HG03159 (cell line): ENCODE data around the gene MSH2.
A peak's percentile ranks its signal among the peaks of the same experiment; 100 is the strongest.

ENCODE experiments used
- ATAC-seq: cut with Tn5 transposase; IDR thresholded peaks from one replicate; pipeline ENCODE4 v1.9.1; 2021; ENCODE audit warnings: mild to moderate bottlenecking, moderate library complexity; ENCODE audit not compliant: unreplicated experiment

The MSH2 gene

DNA sequence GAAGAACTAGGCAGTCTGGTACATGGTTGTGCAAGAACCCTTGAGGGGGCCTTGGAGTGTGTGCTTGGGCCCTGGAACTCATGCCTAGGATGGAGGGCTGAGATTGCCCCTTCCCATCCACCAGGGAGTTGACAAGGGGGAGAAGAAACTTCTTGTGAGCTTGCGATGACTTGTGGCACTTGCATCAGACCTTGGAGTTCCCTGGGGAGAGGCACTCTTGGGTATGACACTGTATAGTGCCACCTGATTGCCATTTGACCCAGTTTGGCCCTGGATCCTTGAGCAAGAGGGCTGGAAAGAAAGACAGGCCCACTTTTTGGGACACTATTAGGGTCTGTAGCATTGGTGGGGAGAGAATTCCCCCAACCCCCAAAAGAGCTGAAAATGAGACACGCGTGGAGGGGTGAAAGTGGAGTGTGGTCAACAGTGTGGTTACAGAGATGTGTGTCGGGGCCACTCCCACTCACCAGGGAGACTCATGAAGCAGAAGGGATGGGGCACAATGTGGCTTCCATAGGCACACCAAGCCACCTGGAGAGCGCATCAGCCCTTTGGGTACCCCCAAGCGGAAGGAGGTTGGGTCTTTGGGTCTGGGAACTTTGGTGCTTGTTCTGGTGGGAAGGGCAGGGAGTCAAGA, 101.3 kb downstream of the MSH2 start:
- no peak for ATAC-seq

DNA sequence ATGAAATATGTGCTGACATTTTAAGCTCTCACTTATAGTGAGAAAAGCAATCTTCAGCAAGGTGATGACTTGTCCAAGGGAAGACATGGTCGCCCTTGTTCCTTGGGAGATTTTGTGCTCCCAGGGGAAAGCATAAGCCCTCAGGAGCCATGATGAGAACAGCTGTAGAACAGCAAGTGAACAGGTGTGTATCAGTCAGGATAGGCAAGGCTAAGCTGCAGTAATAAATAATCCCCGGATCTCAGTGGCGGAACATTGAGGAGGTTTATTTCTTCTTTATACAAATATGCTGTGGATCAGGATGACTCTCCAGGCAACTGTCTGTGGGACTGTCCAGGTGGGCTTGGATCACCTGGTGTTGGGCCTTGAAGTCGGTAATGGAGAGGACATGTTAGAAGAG, 103.1 kb downstream of the MSH2 start:
- ATAC-seq = no peak

DNA sequence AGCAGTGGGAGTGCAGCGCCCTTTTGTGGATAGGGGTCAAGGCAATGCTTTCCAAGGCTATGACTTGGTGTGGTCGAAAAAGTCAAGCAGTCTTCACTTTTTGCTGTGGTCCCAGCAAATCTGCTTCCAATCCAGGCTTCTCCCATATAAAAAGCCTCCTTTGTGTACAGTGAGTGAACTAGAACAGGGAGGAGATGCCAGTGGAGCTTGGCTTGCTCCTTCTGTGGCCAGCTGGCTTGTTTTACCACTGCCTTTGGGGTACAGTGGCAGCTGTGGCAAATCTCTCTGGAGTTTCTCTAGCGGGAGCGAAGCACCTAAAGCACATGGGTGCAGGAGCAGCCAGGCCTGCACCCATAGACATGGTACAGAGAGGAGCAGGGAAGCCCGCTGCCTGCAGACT, 103.5 kb downstream of the MSH2 start:
- ATAC-seq = no peak

DNA sequence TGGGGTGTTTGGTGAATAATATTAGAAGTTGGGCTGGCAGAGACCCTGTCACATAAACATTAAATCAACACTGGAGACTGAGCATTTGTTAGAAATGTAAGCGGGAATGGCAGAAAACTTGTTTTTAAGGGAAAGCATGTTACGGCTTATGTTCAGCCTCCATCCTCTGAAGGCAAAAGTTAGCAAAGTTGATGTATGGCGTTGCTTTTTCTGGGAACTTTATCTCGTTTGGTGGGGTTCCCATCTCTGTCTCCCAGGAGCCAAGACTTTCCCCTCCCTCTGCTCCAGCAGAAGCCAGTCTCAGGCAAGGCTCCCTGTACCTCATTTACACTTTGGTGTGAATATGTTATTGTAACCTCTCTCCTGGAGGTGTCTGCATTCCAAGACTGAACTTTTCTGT, 105.1 kb downstream of the MSH2 start:
- ATAC-seq = no peak

DNA sequence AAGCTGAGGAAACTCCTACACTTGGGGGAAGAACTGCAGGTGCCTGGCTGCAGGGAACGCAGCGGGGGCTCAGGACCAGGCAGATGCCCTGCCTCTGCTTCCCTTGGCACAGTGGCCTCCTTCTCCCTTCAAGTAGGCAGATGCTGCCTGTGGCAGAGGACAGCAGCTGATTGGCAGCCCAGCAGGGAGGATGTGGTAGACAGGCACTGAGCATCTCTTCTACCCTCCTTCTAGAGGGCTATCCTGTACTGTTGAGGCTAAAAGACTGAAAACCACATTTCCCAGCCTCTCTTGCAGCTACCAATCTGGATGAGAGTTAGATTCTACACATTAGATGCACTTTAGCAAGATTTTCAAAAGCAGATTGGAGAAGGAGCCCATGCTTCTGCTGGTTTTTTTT, 105.7 kb downstream of the MSH2 start:
- ATAC-seq = no peak

DNA sequence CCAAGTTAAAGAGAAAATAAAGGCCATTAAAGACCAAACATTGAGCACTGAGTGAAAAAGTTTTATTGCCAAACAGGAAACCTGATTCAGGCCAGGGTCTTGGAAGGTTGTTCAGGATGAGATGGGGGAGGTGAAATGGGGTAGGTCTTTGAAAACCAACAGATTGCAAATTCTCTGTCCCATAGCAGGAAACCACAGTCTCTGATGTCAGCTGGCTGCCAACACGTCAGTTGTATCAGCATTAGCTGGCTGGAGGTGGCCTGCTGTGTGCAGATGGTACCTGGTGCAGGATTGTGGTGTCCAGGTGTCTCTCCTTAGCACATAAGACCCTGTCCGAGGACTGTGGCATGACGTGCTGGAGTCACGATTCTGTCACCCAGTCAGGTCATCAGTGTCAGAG, 106.3 kb downstream of the MSH2 start:
- ATAC-seq = no peak

DNA sequence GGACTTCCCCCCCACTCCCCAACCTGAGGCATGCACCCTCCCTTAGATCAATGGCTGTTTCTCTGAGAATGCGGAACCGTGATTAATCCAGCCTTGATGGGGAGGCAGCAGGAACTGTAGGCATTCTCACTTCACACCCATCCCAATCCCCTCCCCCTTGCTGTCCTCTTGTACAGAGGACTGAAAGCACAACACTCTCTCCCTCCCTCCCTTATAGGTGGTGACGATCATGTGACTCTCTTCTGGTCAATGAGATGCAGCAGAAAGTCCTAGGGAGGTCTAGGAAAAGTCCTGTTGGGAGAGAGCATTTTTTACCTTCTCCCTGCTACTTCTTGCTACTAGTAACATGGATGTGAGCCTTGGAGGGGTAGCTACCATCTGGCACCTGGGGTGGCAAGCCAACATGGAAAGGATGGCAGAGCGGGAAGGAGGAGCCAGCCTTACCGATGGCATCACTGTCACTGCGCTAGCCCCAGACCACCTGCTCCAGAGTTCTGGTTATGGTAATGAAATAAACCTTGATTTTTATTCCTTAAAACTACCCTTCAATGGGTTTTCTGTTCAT, 106.9 kb downstream of the MSH2 start:
- no peak for ATAC-seq

DNA sequence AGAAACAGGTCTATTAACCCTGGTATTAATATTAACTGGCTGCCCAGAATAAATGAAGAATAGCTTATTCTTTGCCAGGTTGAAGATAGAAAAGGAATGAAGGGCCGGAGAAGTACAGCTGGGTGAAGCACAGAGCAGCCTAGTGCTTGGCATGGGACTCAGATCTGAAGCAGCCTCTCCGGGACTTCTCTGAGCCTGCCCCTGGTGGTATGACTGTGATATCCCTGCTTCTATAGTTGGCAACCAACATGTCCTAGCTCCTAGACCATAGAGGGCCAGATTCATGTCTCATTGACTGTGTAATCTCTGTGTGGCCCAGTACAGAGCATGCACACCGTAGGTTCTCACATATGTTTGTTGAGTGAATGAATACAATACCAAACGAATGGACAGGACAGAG, 107.8 kb downstream of the MSH2 start:
- ATAC-seq = no peak

DNA sequence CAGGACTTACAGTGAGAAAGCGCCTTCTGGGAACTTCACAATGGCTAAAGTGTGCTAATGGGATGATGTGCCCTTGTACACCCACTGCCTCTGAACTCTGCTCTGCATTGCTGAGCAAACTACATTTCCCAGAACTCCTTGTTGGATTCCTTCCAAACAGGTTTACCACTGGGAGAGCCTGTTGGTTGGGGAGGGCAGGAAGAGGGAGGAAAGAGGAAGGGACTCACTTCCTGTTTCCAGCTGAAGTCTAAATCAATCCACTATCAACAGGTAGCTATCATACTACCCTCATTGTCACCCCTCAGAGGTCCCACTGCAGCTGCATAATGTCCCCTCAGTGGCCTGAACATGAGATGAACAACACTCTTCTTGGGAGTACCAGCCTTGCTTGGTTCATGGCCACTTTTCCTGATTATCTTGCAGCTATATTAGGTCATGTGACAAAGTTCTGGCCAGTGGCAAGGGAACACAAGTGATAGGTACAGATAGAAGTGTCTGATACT, 109.7 kb downstream of the MSH2 start:
- no peak for ATAC-seq

DNA sequence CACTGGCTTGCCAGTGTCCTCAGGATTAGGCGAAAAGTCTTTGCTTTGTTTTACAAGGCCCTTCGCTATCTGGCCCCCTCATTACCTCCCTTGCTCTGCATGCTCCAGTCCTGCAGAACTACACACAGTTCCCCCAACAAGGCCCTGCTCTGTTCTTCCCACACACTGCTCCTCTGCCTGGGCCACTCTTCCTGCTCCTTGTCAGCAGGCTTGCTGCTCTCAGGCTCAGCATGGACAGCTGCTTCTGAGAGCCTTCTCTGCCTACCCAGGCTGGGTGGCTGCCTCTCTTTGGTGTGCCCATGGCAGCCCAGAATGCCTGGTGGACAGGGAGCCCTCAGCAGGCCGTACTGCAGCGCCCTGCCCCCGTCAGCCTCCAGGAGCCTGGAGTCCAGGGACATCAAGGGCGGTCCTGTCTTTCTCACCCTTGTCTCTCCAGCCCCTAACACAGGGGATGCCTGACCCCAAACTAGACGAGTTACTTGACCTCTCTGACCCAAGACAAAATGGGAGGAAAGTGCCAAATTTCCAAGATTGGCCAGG, 111.1 kb downstream of the MSH2 start:
- no peak for ATAC-seq

DNA sequence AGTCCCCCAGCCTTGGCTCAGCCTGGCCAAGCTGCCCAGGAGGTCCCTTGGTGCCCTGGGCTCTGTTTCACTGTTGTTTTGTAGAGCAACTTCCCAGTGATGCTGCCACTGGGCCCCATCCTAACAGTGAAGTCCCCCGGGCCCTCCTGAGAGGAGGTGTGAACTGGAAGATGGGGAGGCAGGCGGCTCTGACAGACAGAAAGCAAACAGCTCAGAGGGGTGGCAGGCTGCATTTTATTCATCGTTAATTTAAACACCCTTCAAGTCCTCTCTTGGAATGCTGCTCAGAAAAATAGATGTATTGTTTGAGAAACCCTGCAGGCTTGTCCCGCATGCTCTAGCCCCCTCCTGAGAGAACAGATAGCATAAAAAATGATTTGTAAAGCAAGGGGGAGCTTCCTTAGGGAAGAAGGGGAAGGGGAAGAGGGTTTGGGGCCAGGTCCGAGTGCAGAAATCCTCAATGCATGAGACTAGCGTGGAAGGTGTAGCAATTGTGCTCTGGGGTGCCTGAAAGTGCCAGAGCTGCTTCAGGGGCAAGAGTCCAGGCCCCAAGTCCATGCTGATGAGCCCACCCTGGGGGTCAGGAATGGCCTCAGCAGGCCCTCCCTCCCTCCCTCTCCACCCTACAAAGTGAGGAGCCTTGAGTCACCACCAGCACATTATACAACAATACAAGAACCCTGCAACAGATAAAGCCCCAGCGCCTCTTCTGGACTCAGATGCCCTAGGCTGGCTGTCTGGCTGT, 113.6 kb downstream of the MSH2 start:
- no peak for ATAC-seq

DNA sequence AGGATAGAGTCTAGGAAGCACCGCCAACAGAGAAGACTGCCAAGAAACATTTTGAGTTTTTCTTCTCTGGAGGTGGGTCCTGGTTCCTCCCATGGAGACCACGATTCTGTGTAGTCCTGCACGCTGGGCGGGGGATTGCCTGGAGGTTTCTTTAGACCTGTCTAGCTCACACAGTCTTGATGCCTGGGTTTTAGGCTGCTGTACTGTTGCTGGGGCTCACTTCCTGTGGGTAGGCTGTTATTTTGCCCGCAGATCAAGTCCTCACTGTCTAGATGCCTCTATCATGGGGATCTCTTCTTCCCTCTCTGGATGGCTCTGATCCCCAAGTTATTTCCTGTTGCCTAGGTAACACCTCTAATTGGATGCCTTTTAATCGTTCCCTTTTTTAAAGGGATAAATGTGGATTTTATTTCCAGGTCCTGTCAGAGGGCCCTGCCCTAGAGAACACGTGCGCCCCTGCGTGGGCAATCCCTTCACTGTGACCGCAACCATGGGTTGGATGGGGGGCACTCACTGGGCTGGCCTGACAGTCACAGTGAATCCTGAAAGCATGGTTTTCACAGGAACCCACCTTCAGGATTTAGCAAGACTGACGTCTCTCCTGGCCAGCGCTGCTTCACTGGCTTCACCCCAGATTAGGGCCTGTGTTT, 115.7 kb downstream of the MSH2 start:
- ATAC-seq = no peak

DNA sequence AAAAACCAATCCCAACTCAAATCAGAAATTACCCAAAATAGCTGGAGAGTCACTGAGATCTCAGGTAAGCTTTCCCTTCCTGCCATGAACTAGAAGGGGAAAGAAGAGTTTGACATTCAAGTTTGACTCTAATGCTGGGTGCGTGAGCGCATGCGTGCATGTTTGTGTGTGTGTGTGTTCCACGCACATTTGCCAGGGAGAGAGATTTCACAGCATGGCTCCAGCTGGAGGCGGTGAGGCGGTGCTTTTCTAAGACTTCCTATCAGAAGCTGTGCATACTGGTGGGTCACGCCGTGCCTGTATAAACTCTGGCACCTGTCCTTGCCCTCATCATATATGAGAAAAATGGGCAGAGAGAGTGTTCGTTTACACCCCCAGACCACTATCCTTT, 116.2 kb downstream of the MSH2 start:
- no peak for ATAC-seq

DNA sequence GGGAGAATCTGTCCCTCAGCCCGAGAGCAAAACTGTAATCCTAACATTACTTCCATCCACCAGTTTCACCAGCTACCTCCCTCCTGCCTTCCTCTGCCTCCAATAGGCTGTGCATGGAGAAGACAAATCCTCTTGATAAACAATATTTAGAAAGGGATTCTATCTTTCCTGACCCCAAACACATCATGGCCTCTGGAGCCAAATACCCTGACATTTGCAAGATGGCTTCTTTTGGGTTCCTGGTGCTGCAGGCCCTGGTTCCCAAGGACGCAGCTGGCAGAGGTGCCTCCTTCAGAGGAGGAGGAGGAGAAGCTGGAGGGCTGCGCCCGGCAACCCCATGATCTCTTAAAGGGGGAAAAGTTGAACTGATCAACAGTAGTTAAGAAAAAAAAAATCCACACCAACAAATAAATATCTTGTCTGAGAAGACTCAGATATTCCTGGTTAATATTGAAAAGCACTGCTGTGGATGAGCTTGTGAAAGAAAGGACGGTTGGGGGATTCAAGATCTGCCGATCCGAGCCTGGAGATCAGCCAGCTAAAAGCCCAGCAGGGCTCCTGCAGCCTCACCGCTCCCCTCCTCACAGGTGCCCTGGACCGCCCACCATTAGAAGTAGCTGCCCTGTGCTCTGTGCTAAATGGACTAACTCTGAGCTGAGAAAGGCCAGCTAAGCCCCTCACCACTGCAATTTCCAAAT, 116.8 kb downstream of the MSH2 start:
- no peak for ATAC-seq

DNA sequence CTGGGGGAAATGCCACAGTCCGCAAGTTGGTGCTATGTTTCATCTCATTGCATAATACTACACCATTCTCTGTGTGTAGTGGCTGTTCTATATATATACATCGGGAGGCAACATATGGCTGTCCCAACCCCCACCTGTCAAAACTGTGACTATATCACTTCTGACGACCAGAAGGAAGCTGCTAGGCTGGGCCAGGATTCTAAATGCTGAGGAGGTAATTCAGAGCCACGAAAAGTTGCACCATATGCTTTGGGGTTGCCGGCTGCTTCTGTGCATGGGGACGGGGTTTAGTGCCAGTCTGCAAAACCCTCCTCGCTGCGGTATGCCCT, 117.3 kb downstream of the MSH2 start:
- ATAC-seq = no peak

DNA sequence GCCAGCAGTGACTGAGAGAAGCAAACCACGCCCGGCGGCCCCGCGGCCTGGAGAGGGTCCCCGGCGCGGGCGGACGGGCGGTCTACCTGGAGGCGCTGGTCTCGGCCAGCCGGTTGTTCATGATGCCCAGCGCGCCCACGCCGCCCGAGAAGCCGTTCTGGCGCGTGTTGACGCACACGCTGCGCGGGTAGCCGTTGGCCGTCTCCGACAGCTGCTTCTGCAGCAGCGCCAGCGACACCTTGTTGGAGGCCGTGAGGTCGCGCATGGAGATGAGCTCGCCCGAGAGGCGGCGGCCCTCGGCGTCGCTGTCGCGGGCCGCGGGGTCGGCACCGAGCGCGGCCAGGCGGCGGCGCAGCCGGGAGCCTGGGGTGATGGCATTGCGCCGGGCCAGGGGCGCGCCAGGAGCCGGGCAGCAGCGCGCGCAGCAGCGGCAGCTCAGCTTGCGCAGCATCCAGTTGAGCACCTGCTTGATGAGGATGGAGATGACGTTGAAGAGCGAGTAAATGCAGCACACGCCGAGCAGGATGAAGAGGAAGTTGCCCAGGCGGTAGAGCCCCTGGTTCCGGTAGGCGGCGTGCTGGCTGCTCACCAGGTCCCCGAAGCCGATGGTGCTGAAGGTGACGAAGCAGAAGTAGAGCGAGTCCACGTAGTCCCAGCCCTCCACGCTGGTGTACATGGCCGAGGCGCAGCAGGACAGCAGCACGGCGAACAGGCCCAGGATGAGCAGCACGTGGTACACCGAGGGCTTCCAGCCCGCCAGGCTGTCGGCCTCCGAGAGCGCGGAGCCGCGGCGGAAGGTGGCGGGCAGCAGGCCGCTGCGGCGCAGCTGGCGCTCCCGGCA, 118.1 kb downstream of the MSH2 start:
- ATAC-seq = peak; percentile 79

DNA sequence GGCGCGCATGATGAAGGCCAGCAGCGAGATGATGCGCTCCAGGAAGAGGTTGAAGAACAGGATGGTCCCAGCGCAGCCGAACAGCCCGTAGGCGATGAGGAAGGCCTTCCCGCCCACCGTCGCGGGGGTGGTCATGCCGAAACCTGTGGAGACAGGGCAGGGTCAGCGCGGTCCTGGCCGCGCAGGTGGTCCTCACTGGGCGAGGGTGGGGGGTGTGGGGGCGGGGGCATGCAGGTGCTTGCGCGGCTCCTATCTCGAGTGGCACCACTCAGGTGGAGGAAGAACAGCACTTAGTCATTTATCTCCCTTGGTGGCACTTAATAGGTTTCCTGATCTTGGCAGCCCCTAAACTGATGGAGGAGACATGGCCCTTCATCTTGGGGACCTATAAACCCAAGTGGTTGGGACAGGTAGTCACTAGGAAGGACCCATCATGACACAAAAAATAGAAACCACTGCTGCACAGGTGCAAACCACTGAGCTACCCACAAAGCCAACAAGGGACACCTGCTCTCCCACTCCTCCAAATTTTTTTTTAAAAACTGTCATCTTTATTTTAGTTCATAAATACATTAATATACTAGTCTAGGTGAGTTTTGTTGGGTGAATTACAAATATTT, 118.8 kb downstream of the MSH2 start:
- no peak for ATAC-seq

DNA sequence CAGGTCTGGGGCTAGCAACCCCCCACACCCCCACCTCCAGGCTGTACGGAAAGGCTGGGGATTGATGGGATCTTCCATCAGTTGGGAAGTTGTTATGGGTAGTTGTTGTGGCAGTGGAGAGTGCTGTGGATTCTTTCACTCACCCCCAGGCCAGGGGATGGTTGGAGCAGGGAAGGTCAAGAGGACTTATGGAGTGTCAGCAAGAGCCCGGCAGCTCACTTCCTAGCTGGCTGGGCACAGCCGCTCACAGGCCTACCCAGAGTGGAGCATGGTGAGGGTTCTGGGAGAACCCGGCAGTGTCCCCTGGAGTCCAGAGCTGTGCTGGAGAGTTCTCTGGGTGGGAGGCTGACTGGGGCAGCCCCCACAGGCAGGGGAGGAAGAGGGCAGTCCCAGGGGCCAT, 122.2 kb downstream of the MSH2 start:
- no peak for ATAC-seq

DNA sequence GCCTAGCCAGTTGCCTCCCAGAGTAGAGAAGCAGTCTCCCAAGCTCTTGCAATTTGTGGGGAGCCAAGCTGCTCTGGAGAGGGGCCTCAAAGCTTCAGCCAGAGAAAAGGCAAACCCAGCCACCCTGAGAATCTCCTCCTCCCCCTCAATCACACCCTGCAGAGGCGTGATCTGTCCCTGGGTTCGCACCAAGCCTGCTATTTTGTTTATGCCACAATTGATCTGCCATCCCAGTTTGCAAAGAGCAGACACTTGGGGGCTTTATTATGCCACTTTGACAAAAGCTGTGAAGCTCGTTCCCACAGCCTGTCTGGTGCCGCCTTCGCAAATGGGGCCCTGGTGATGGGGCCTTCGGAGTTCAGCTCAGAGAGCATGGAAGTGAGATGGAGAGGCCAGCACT, 125.5 kb downstream of the MSH2 start:
- no peak for ATAC-seq

DNA sequence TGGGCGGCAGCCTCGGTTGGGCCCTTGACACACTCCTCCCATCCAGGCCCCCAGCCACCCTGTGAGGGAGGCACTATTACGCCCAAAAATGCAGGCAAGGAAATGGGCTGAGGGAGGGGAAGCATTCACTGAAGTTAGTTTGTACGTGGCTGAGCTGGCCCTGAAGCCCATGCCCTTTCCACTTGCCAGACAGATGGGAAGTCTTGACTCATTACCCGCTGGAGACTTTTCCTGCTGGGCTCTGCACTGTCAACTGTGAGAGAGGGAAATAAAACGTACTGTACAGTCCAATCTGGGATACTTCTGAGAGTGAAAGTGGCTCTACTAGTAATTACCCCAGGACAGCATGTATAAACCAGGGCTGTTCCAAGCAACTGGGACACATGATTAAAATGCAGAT, 125.9 kb downstream of the MSH2 start:
- ATAC-seq = no peak
